ENCODE results near the gene TRAM2. TPM values are rescaled to one million over a fixed set of nuclear protein-coding genes. Genes with fewer than 3 reads are reported as not detected.

TRAM2 gene
- total and polyA plus RNA-seq, 10 of the 15 experiments (the other 5 are each of a cell fraction or from before 2014, with no cell fraction given) = 2.5 to 15.0 (median 11.0) TPM

GRCh38 chr6:52503323-52503747, 73.5 kb downstream of the TRAM2 start:
- no peak for DNase-seq (ENCODE audit: low read depth, low spot score)
- no peak overlapping the region for H3K9ac ChIP-seq (ENCODE audit: control insufficient read depth, insufficient read depth, low read length)
- intact Hi-C loops (cut with micrococcal nuclease; ENCODE audit: unreplicated experiment) (no loop called here), in situ Hi-C loops (cut with MboI) (no loop called here)
- ATAC-seq = no peak
- no peaks in the 10 kb centered on the region for H3K9me3 ChIP-seq (replicated peaks; ENCODE audit: control insufficient read depth, insufficient read depth, low read length)
- no peak for FAIRE-seq
- H2AFZ ChIP-seq (ENCODE audit: control insufficient read depth, low read depth, low read length) = no peak overlapping the region
- H4K20me1 ChIP-seq (ENCODE audit: control insufficient read depth, insufficient read depth) = no peaks in the 10 kb centered on the region; the same call in 1 of the 2 replicates
- no peaks in the 10 kb centered on the region for H3K79me2 ChIP-seq (ENCODE audit: control insufficient read depth, insufficient read depth, low read length)
- H3K4me1 ChIP-seq (ENCODE audit: control insufficient read depth, insufficient read depth, low read length) = peaks cover 19% of the 10 kb centered on the region
- CTCF ChIA-PET = interaction anchor here (2.2 kb wide), 1 partner anchor 86 kb away, joined by 5 read pairs; no protein-coding TSS in a partner anchor
- H3K4me2 ChIP-seq (ENCODE audit: control insufficient read depth, insufficient read depth) = no peak overlapping the region
- SMC1A ChIA-PET (ENCODE audit: uncharacterized antibody, unreplicated experiment) = no interaction called here
- no peak overlapping the region for H3K27ac ChIP-seq (ENCODE audit: control insufficient read depth, insufficient read depth)
- TF ChIP-seq POU2F2 (IDR thresholded peaks at IDR 0.05; ENCODE audit: borderline replicate concordance, low read depth, low read length) (no peak), PRDM15 (CRISPR knock-in tag; IDR thresholded peaks at IDR 0.05) (no peak), SMARCA5 (IDR thresholded peaks at IDR 0.05) (no peak)
- TF ChIP-seq, protein P1, sequence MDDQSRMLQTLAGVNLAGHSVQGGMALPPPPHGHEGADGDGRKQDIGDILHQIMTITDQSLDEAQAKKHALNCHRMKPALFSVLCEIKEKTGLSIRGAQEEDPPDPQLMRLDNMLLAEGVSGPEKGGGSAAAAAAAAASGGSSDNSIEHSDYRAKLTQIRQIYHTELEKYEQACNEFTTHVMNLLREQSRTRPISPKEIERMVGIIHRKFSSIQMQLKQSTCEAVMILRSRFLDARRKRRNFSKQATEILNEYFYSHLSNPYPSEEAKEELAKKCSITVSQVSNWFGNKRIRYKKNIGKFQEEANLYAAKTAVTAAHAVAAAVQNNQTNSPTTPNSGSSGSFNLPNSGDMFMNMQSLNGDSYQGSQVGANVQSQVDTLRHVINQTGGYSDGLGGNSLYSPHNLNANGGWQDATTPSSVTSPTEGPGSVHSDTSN (IDR thresholded peaks at IDR 0.05; ENCODE audit: insufficient replicate concordance, low read depth, low read length) = no peak
- 96% methylated on average over 4 of the region's 5 CpGs for WGBS (ENCODE audit: insufficient coverage, insufficient replicate concordance, low lambda C conversion rate, missing lambda C conversion rate)
- POLR2A ChIA-PET = no interaction called here
- no peaks in the 10 kb centered on the region for H3K27me3 ChIP-seq (replicated peaks in 1 of 2; ENCODE audit: control insufficient read depth in 2 of 2, insufficient read depth in 2 of 2, low read length in 1 of 2)
- no peak overlapping the region for H3K4me3 ChIP-seq
- no TSS peak for BruUV-seq (replicated peaks)
- peaks cover 4 to 9% of the 10 kb centered on the region in 2 experiments; a peak in 3 of 4 replicates for H3K36me3 ChIP-seq (ENCODE audit: control insufficient read depth in 2 of 2, insufficient read depth in 2 of 2, low read length in 1 of 2)
- RAD21 ChIA-PET (ENCODE audit: unreplicated experiment) = no interaction called here
